Fibroblast of lung (primary cell): ENCODE measurements around the gene P2RX4. TPM values are rescaled to one million over a fixed set of nuclear protein-coding genes. Genes with fewer than 3 reads are reported as not detected.

Experiments used
- DNase-seq, 2 donors: peaks; one replicate each; pipeline versions ENCODE4 v3.0.0 to v3.0.0-alpha.2; 2010; ENCODE audit warnings: low read depth in 2 of 2
- H2AFZ ChIP-seq: 2 replicates; pipeline ENCODE4 v1.5.1; 2012; ENCODE audit warnings: low read length, control low read depth, inconsistent platforms
- H3K27ac ChIP-seq: 2 replicates; pipeline ENCODE4 v1.5.1; 2011; ENCODE audit warnings: low read length, control low read depth; ENCODE audit not compliant: insufficient read depth
- H3K27me3 ChIP-seq: 2 replicates; pipeline ENCODE4 v1.5.1; 2011; ENCODE audit warnings: mild to moderate bottlenecking, low read length; ENCODE audit not compliant: control insufficient read depth, insufficient read depth
- H3K36me3 ChIP-seq: 2 replicates; pipeline ENCODE4 v1.5.1; 2011; ENCODE audit warnings: low read length; ENCODE audit not compliant: control insufficient read depth, insufficient read depth
- H3K4me1 ChIP-seq: 2 replicates; pipeline ENCODE4 v1.5.1; 2011; ENCODE audit warnings: low read length; ENCODE audit not compliant: control insufficient read depth, insufficient read depth; ENCODE audit errors: extremely low read depth
- H3K4me2 ChIP-seq: 2 replicates; pipeline ENCODE4 v1.5.1; 2011; ENCODE audit warnings: low read length, control low read depth; ENCODE audit not compliant: insufficient read depth; ENCODE audit errors: extremely low read depth
- H3K4me3 ChIP-seq, 4 experiments: fragments of 200-600 bp in 1 of 4; sonication (generic) in 1 of 4; replicated peaks in 1 of 4; 2 replicates each; pipeline ENCODE4 v1.5.1; 2011 to 2016; ENCODE audit warnings: low read length in 4 of 4, low read depth in 3 of 4, mild to moderate bottlenecking in 3 of 4, control low read depth in 2 of 4, inconsistent platforms in 1 of 4, mixed read lengths in 1 of 4; ENCODE audit not compliant: insufficient read depth in 1 of 4; ENCODE audit errors: control extremely low read depth in 1 of 4
- H3K79me2 ChIP-seq: 2 replicates; pipeline ENCODE4 v1.5.1; 2012; ENCODE audit warnings: mild to moderate bottlenecking, low read length, inconsistent platforms; ENCODE audit not compliant: control insufficient read depth, insufficient read depth
- H3K9ac ChIP-seq: 2 replicates; pipeline ENCODE4 v1.5.1; 2011; ENCODE audit warnings: mild to moderate bottlenecking, low read length, control low read depth; ENCODE audit not compliant: insufficient read depth
- H3K9me3 ChIP-seq: 2 replicates; pipeline ENCODE4 v1.5.1; 2012; ENCODE audit warnings: low read depth, low read length; ENCODE audit not compliant: control insufficient read depth, insufficient read depth
- H4K20me1 ChIP-seq: 2 replicates; pipeline ENCODE4 v1.5.1; 2011; ENCODE audit warnings: low read length; ENCODE audit not compliant: control insufficient read depth, insufficient read depth; ENCODE audit errors: extremely low read depth
- CTCF ChIP-seq, 2 donors: IDR thresholded peaks in 1 of 2; conservative IDR thresholded peaks in 1 of 2; 1 replicate in 1 of 2; 2 replicates in 1 of 2; pipeline ENCODE4 v1.5.1; 2011 to 2012; ENCODE audit warnings: low read length in 2 of 2, control low read depth in 1 of 2, inconsistent platforms in 1 of 2, low read depth in 1 of 2, mild to moderate bottlenecking in 1 of 2
- EZH2 ChIP-seq: IDR thresholded peaks from 2 replicates; pipeline ENCODE4 v1.5.1; 2012; ENCODE audit warnings: low read length, control low read depth, mild to moderate bottlenecking; ENCODE audit errors: missing control alignments
- polyA plus RNA-seq, 2 donors: library from polyadenylated mRNA; depleted of rRNA in 1 of 2; stranded (reverse) in 1 of 2; unstranded in 1 of 2; fragments of >200 nt; gene quantifications; 2 replicates each; pipeline ENCODE4 v1.2.1, GENCODE V29; 2011 to 2012; ENCODE audit warnings: missing spikeins in 1 of 2
- total RNA-seq: library from RNA; depleted of rRNA; stranded (reverse); fragments of >200 nt; gene quantifications from 2 replicates; pipeline ENCODE4 v1.2.1, GENCODE V29; 2014

The P2RX4 gene
- total and polyA plus RNA-seq, 2 donors (not counting 1 experiment from before 2014, with no cell fraction given): 27.2 to 59.8 TPM

- Histone ChIP-seq H3K36me3 (peaks cover 10% of the 10 kb centered on the region), H3K9ac (no peak overlapping the region), H3K4me3 (no peak overlapping the region), H3K4me1 (peaks cover 9% of the 10 kb centered on the region), H3K27me3 (no peaks in the 10 kb centered on the region), H2AFZ (no peak overlapping the region), H3K9me3 (no peaks in the 10 kb centered on the region), H3K4me2 (no peak overlapping the region), H3K79me2 (no peaks in the 10 kb centered on the region), H4K20me1 (no peaks in the 10 kb centered on the region), H3K27ac (no peak overlapping the region)
- no peak for DNase-seq
- TF ChIP-seq EZH2: no peak
- TF ChIP-seq CTCF (conservative IDR thresholded peaks at IDR 0.05 in 1 of 2, IDR thresholded peaks at IDR 0.05 in 1 of 2; ENCODE audit: low read depth in 1 of 2, low read length in 2 of 2): no peak
Observed at GRCh38 chr12:121218588-121219352, 8.8 kb downstream of the P2RX4 start.

DNA sequence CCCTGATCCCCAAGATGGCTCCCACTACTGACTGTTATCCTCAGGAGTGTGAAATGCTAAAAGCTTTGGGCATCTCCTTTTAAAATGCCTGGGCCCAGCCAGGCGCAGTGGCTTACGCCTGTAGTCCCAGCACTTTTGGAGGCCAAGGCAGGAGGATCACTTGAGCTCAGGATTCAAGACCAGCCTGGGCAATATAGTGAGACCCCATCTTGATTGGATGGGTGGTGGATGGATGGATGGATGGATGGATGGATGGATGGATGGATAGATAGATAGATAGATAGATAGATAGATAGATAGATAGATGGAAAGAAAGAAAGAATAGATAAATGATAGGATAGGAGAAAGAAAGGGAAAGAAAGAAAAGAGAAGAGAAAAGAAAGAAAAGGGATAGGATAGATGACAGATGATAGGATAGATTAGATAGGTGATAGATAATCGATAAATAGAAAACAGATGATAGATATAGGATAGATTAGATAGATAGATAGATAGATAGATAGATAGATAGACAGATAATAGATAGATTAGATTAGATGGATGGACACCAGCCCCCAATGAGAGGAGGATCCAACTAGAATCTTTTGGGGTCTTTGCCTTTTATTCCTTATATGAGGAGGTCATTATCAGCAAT lies 9.5 kb downstream of the P2RX4 start:
- no peaks in the 10 kb centered on the region for H3K79me2 ChIP-seq
- no peak overlapping the region for H2AFZ ChIP-seq
- H3K9ac ChIP-seq: no peak overlapping the region
- H3K36me3 ChIP-seq: peaks cover 12% of the 10 kb centered on the region
- peaks cover 5% of the 10 kb centered on the region for H3K4me1 ChIP-seq
- no peak for TF ChIP-seq CTCF (conservative IDR thresholded peaks at IDR 0.05 in 1 of 2, IDR thresholded peaks at IDR 0.05 in 1 of 2; ENCODE audit: low read depth in 1 of 2, low read length in 2 of 2)
- TF ChIP-seq EZH2: no peak
- H3K4me3 ChIP-seq: no peak overlapping the region
- no peaks in the 10 kb centered on the region for H3K27me3 ChIP-seq
- no peak overlapping the region for H3K27ac ChIP-seq
- no peak overlapping the region for H3K4me2 ChIP-seq
- no peak for DNase-seq
- no peaks in the 10 kb centered on the region for H3K9me3 ChIP-seq
- no peaks in the 10 kb centered on the region for H4K20me1 ChIP-seq

- H2AFZ ChIP-seq: no peak overlapping the region
- TF ChIP-seq EZH2 (no peak), CTCF (conservative IDR thresholded peaks at IDR 0.05 in 1 of 2, IDR thresholded peaks at IDR 0.05 in 1 of 2; ENCODE audit: low read depth in 1 of 2, low read length in 2 of 2) (no peak)
- H3K36me3 ChIP-seq: peaks cover 10% of the 10 kb centered on the region
- no peak overlapping the region for H3K9ac ChIP-seq
- H3K4me1 ChIP-seq: no peaks in the 10 kb centered on the region
- no peaks in the 10 kb centered on the region for H3K9me3 ChIP-seq
- no peak overlapping the region for H3K4me3 ChIP-seq
- H3K27me3 ChIP-seq: no peaks in the 10 kb centered on the region
- no peak overlapping the region for H3K27ac ChIP-seq
- no peaks in the 10 kb centered on the region for H4K20me1 ChIP-seq
- H3K79me2 ChIP-seq: no peaks in the 10 kb centered on the region
- DNase-seq: no peak
- no peak overlapping the region for H3K4me2 ChIP-seq
Observed at GRCh38 chr12:121222847-121223246, 12.9 kb downstream of the P2RX4 start.
